Measurements from ENCODE around the gene CPM. TPM values are rescaled to one million over a fixed set of nuclear protein-coding genes. Genes with fewer than 3 reads are reported as not detected.

The CPM gene
- total and polyA plus RNA-seq, 2 donors (not counting 3 experiments of a cell fraction or from before 2014, with no cell fraction given) = not detected

- H3K9me1 ChIP-seq (replicated peaks; ENCODE audit: control insufficient read depth, extremely low read depth, insufficient read depth, low read length) = no peaks in the 10 kb centered on the region
- no peak overlapping the region for H3K9ac ChIP-seq (replicated peaks; ENCODE audit: extremely low read depth, insufficient read depth, low read length)
- H3K9me3 ChIP-seq (replicated peaks; ENCODE audit: control insufficient read depth, insufficient read depth, low read length) = no peaks in the 10 kb centered on the region
- dilution Hi-C loops (cut with MboI; ENCODE audit: extremely low pct_ligation_motif_present, low sequenced_read_pairs) (no loop called here), intact Hi-C loops (cut with micrococcal nuclease) (no loop called here)
- no peak overlapping the region for H3K4me3 ChIP-seq (replicated peaks in 1 of 3; ENCODE audit: insufficient read depth in 1 of 3, low read depth in 1 of 3, low read length in 3 of 3)
- no peak overlapping the region for H3K4me2 ChIP-seq (ENCODE audit: insufficient read depth, low read length)
- H2AFZ ChIP-seq (ENCODE audit: low read depth, low read length) = no peak overlapping the region
- H4K20me1 ChIP-seq (replicated peaks; ENCODE audit: control insufficient read depth, extremely low read depth, insufficient read depth, low read length) = no peaks in the 10 kb centered on the region
- ChIA-PET POLR2A (no interaction called here), CTCF (no interaction called here)
- no TSS peak for BruUV-seq (replicated peaks)
- H3K27ac ChIP-seq (ENCODE audit: insufficient read depth, low read depth, low read length) = no peak overlapping the region
- FAIRE-seq (no peak), DNase-seq (ENCODE audit: low read depth, low spot score) (no peak)
- TF ChIP-seq EZH2 (IDR thresholded peaks at IDR 0.05; ENCODE audit: borderline replicate concordance, low read depth, low read length, severe bottlenecking) = no peak
- TF ChIP-seq CTCF (IDR thresholded peaks at IDR 0.05; ENCODE audit: extremely low read depth in 1 of 2, insufficient read depth in 1 of 2, low read depth in 1 of 2, low read length in 2 of 2) = no peak
- no peak for TF ChIP-seq POLR2A (IDR thresholded peaks at IDR 0.05; ENCODE audit: low read depth, low read length)
- TF ChIP-seq MYC (IDR thresholded peaks at IDR 0.05; ENCODE audit: low read depth, low read length) = no peak
- TF ChIP-seq GATA2 (IDR thresholded peaks at IDR 0.05; ENCODE audit: insufficient read depth, insufficient read length, low read depth, low read length) = no peak
- TF ChIP-seq JUN (IDR thresholded peaks at IDR 0.05; ENCODE audit: borderline replicate concordance, insufficient read depth, insufficient read length, low read depth) = no peak
- TF ChIP-seq POLR2AphosphoS5 (IDR thresholded peaks at IDR 0.05; ENCODE audit: insufficient read depth, low read depth, low read length) = no peak
- TF ChIP-seq FOS (IDR thresholded peaks at IDR 0.05; ENCODE audit: borderline replicate concordance, insufficient read depth, low read length) = no peak
- no peak for TF ChIP-seq MAX (IDR thresholded peaks at IDR 0.05; ENCODE audit: insufficient read depth, insufficient read length)
- H3K27me3 ChIP-seq (ENCODE audit: control insufficient read depth in 2 of 2, insufficient read depth in 2 of 2, low read length in 2 of 2) = peaks cover 5 to 12% of the 10 kb centered on the region in 2 experiments
- H3K79me2 ChIP-seq (ENCODE audit: control insufficient read depth, insufficient read depth, low read length) = no peaks in the 10 kb centered on the region
- H3K4me1 ChIP-seq (ENCODE audit: control insufficient read depth, extremely low read depth, insufficient read depth, low read length) = no peaks in the 10 kb centered on the region
- no peaks in the 10 kb centered on the region for H3K36me3 ChIP-seq (ENCODE audit: control insufficient read depth in 2 of 2, extremely low read depth in 1 of 2, insufficient read depth in 2 of 2, low read length in 2 of 2)
Observed at GRCh38 chr12:68885381-68885780, 47.6 kb downstream of the CPM start.
